ENCODE measurements around the gene CEP41. TPM values are rescaled to one million over a fixed set of nuclear protein-coding genes. Genes with fewer than 3 reads are reported as not detected.
A peak's percentile ranks its signal among the peaks of the same experiment; 100 is the strongest.

Gene CEP41
- total and polyA plus RNA-seq, 2 experiments from 2014 or later: 17.4 to 25.0 TPM

DNA sequence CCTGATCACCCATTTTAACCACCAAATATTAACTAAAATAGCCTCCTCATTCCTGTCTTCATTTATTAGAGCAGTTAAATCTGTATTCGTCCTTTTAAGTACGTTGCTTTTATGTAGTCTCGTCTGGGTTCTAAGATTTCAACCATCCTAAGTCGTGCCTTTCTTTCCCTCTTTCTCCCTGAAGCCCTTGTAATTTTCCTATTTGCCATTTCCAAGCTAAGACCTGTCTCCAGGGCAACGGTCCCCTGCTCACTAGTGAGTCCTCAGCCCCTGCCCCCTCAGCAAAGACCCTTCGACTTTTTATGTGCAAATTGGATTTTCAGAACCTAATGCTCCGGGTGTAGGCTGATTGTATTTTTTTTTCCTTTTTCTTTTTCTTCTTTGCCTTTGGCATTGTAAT is 35.0 kb upstream of the CEP41 start:
- Histone ChIP-seq H2AFZ (peak overlapping the region; percentile 86), H3K4me1 (ENCODE audit: insufficient read depth) (peaks cover 9% of the 10 kb centered on the region; the same call in 1 of the 2 replicates), H3K27me3 (ENCODE audit: insufficient read depth) (no peaks in the 10 kb centered on the region), H3K36me3 (ENCODE audit: insufficient read depth) (no peaks in the 10 kb centered on the region), H3F3A (replicated peaks; ENCODE audit: low read depth) (no peaks in the 10 kb centered on the region), H4K20me1 (replicated peaks; ENCODE audit: insufficient read depth) (no peaks in the 10 kb centered on the region), H3K9me2 (ENCODE audit: insufficient read depth) (no peaks in the 10 kb centered on the region; the same call in 1 of the 2 replicates), H3K4me2 (peak overlapping the region; percentile 36), H3K79me2 (replicated peaks; ENCODE audit: insufficient read depth) (no peaks in the 10 kb centered on the region), H3K4me3 (no peak overlapping the region), H3K27ac (ENCODE audit: low read depth) (no peak overlapping the region)
- peaks cover 5% of the 10 kb centered on the region for H3K27me3 Mint-ChIP-seq (ENCODE audit: insufficient read depth, low read depth, poor library complexity)
- no peaks in the 10 kb centered on the region for H3K9me3 Mint-ChIP-seq
- DNase-seq (ENCODE audit: low spot score): no peak
- no peak overlapping the region; the same call in 1 of the 2 replicates for H3K27ac Mint-ChIP-seq
- no peak overlapping the region for H3K4me3 Mint-ChIP-seq
- H3K36me3 Mint-ChIP-seq (ENCODE audit: low read depth): no peaks in the 10 kb centered on the region
- no peak for ATAC-seq
- TF ChIP-seq JUNB (IDR thresholded peaks at IDR 0.05; ENCODE audit: unreplicated experiment) (no peak), STAT1 (IDR thresholded peaks at IDR 0.05; ENCODE audit: unreplicated experiment) (no peak), CREB1 (CRISPR knock-in tag; IDR thresholded peaks at IDR 0.05; ENCODE audit: low read depth) (no peak), EZH2phosphoT487 (IDR thresholded peaks at IDR 0.05; ENCODE audit: unreplicated experiment) (no peak), ZNF331 (CRISPR knock-in tag; IDR thresholded peaks at IDR 0.05; ENCODE audit: low read depth) (no peak), ZNF462 (CRISPR knock-in tag; IDR thresholded peaks at IDR 0.05) (no peak), POLR2AphosphoS5 (IDR thresholded peaks at IDR 0.05; ENCODE audit: low read depth) (no peak), ZNF114 (CRISPR knock-in tag; IDR thresholded peaks at IDR 0.05) (no peak), EZH2 (IDR thresholded peaks at IDR 0.05; ENCODE audit: low read depth, unreplicated experiment) (no peak)
- TF ChIP-seq, protein P1, sequence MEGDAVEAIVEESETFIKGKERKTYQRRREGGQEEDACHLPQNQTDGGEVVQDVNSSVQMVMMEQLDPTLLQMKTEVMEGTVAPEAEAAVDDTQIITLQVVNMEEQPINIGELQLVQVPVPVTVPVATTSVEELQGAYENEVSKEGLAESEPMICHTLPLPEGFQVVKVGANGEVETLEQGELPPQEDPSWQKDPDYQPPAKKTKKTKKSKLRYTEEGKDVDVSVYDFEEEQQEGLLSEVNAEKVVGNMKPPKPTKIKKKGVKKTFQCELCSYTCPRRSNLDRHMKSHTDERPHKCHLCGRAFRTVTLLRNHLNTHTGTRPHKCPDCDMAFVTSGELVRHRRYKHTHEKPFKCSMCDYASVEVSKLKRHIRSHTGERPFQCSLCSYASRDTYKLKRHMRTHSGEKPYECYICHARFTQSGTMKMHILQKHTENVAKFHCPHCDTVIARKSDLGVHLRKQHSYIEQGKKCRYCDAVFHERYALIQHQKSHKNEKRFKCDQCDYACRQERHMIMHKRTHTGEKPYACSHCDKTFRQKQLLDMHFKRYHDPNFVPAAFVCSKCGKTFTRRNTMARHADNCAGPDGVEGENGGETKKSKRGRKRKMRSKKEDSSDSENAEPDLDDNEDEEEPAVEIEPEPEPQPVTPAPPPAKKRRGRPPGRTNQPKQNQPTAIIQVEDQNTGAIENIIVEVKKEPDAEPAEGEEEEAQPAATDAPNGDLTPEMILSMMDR (conservative IDR thresholded peaks at IDR 0.05; ENCODE audit: low read depth in 2 of 2): no peak
- H3K4me1 Mint-ChIP-seq: peaks cover 20% of the 10 kb centered on the region

Measured in GM23338 (cell line).